Mesenchymal stem cell (in vitro differentiated cells and primary cell): ENCODE results near the gene BRIX1.

Source experiments
- DNase-seq: peaks from one replicate; pipeline ENCODE4 v3.0.0-alpha.2; 2013
- H2AFZ ChIP-seq: one replicate; pipeline ENCODE4 v1.6.1; 2013; ENCODE audit warnings: low read depth, mild to moderate bottlenecking, control low read depth, inconsistent platforms, low read length, moderate library complexity
- H2AK5ac ChIP-seq: 2 replicates; pipeline ENCODE4 v1.6.1; 2013; ENCODE audit warnings: low read length, moderate library complexity, mild to moderate bottlenecking, inconsistent platforms; ENCODE audit not compliant: severe bottlenecking
- H2BK120ac ChIP-seq: one replicate; pipeline ENCODE4 v1.6.1; 2013; ENCODE audit warnings: low read depth, mild to moderate bottlenecking, inconsistent platforms, low read length, moderate library complexity
- H2BK12ac ChIP-seq, 2 experiments: one replicate each; pipeline ENCODE4 v1.6.1; 2013; ENCODE audit warnings: inconsistent platforms in 2 of 2, low read length in 2 of 2, mild to moderate bottlenecking in 2 of 2, moderate library complexity in 2 of 2, control low read depth in 1 of 2
- H2BK15ac ChIP-seq: one replicate; pipeline ENCODE4 v1.6.1; 2013; ENCODE audit warnings: mild to moderate bottlenecking, low read depth, inconsistent platforms; ENCODE audit not compliant: poor library complexity, severe bottlenecking
- H2BK5ac ChIP-seq: 2 replicates; pipeline ENCODE4 v1.6.1; 2013; ENCODE audit warnings: low read depth, mild to moderate bottlenecking, low read length, control low read depth, inconsistent platforms; ENCODE audit not compliant: poor library complexity, severe bottlenecking
- H3K14ac ChIP-seq, 2 experiments: one replicate each; pipeline ENCODE4 v1.6.1; 2013; ENCODE audit warnings: inconsistent platforms in 2 of 2, low read length in 2 of 2, control low read depth in 1 of 2, mild to moderate bottlenecking in 1 of 2, moderate library complexity in 1 of 2
- H3K18ac ChIP-seq, 2 experiments: one replicate each; pipeline ENCODE4 v1.6.1; 2013; ENCODE audit warnings: inconsistent platforms in 2 of 2, low read length in 2 of 2, control low read depth in 1 of 2, low read depth in 1 of 2, mild to moderate bottlenecking in 1 of 2
- H3K23ac ChIP-seq, 2 experiments: one replicate each; pipeline ENCODE4 v1.6.1; 2013; ENCODE audit warnings: inconsistent platforms in 2 of 2, low read length in 2 of 2, mild to moderate bottlenecking in 2 of 2, moderate library complexity in 2 of 2, control low read depth in 1 of 2
- H3K27ac ChIP-seq: 2 replicates; pipeline ENCODE4 v1.5.1; 2013; ENCODE audit warnings: mild to moderate bottlenecking, moderate library complexity, low read length, control low read depth, inconsistent platforms; ENCODE audit not compliant: poor library complexity, severe bottlenecking
- H3K27me3 ChIP-seq, 2 experiments: 2 replicates each; pipeline versions ENCODE4 v1.6.1 to v1.7.0; 2013; ENCODE audit warnings: low read length in 2 of 2, mild to moderate bottlenecking in 2 of 2, moderate library complexity in 2 of 2, control low read depth in 1 of 2, inconsistent platforms in 1 of 2; ENCODE audit not compliant: control insufficient read depth in 1 of 2, insufficient read depth in 1 of 2
- H3K36me3 ChIP-seq, 2 experiments: 2 replicates each; pipeline versions ENCODE4 v1.6.1 to v1.7.0; 2013; ENCODE audit warnings: low read length in 2 of 2, control low read depth in 1 of 2, inconsistent platforms in 1 of 2, low read depth in 1 of 2, mild to moderate bottlenecking in 1 of 2; ENCODE audit not compliant: insufficient read depth in 2 of 2, control insufficient read depth in 1 of 2
- H3K4ac ChIP-seq, 2 experiments: one replicate each; pipeline ENCODE4 v1.6.1; 2013; ENCODE audit warnings: inconsistent platforms in 2 of 2, low read length in 2 of 2, mild to moderate bottlenecking in 2 of 2, moderate library complexity in 2 of 2, control low read depth in 1 of 2, low read depth in 1 of 2
- H3K4me1 ChIP-seq: 2 replicates; pipeline ENCODE4 v1.6.1; 2013; ENCODE audit warnings: low read depth, low read length, control low read depth; ENCODE audit not compliant: control insufficient read depth, insufficient read depth
- H3K4me2 ChIP-seq: 2 replicates; pipeline ENCODE4 v1.6.1; 2013; ENCODE audit warnings: low read length, mild to moderate bottlenecking, inconsistent platforms; ENCODE audit not compliant: poor library complexity, severe bottlenecking
- H3K4me3 ChIP-seq, 2 experiments: 2 replicates each; pipeline versions ENCODE4 v1.5.1 to v1.7.0; 2013; ENCODE audit warnings: low read length in 2 of 2, mild to moderate bottlenecking in 2 of 2, control low read depth in 1 of 2, low read depth in 1 of 2; ENCODE audit not compliant: insufficient read depth in 1 of 2
- H3K79me1 ChIP-seq: replicated peaks from 2 replicates; pipeline ENCODE4 v1.6.1; 2013; ENCODE audit warnings: mild to moderate bottlenecking, control low read depth, low read length, inconsistent platforms; ENCODE audit not compliant: poor library complexity, severe bottlenecking
- H3K9ac ChIP-seq: 2 replicates; pipeline ENCODE4 v1.7.0; 2013; ENCODE audit warnings: mild to moderate bottlenecking, low read length, moderate library complexity
- H3K9me3 ChIP-seq: 2 replicates; pipeline ENCODE4 v1.7.0; 2013; ENCODE audit warnings: mild to moderate bottlenecking, low read length; ENCODE audit not compliant: control insufficient read depth
- H4K8ac ChIP-seq: one replicate; pipeline ENCODE4 v1.6.1; 2013; ENCODE audit warnings: inconsistent platforms, mild to moderate bottlenecking, low read length, moderate library complexity
- H4K91ac ChIP-seq: one replicate; pipeline ENCODE4 v1.6.1; 2013; ENCODE audit warnings: mild to moderate bottlenecking, low read length, inconsistent platforms
- WGBS: methylation state at CpG from one replicate; pipeline ENCODE4 v1.1.7; 2013; ENCODE audit warnings: mixed read lengths; 5-methylcytosine and 5-hydroxymethylcytosine counted together

Gene BRIX1

GRCh38 chr5:34913072-34913471, 2.4 kb upstream of the BRIX1 start:
- Histone ChIP-seq H3K4ac (no peak overlapping the region), H2BK5ac (no peak overlapping the region), H3K79me1 (peaks cover 3% of the 10 kb centered on the region), H3K14ac (no peak overlapping the region), H4K8ac (no peak overlapping the region), H3K23ac (no peak overlapping the region), H3K9me3 (no peaks in the 10 kb centered on the region), H3K4me2 (no peak overlapping the region), H3K27ac (no peak overlapping the region), H3K9ac (peak overlapping the region; percentile 95), H2BK120ac (no peak overlapping the region), H3K27me3 (no peaks in the 10 kb centered on the region), H2AFZ (no peak overlapping the region), H4K91ac (no peak overlapping the region), H3K18ac (no peak overlapping the region), H3K4me3 (no peak overlapping the region), H2AK5ac (no peak overlapping the region), H3K4me1 (peaks cover 2% of the 10 kb centered on the region), H2BK12ac (no peak overlapping the region), H2BK15ac (no peak overlapping the region), H3K36me3 (peaks cover 0 to 41% of the 10 kb centered on the region in 2 experiments)
- no peak for DNase-seq
- 78% methylated on average over 1 of the region's 2 CpGs for WGBS

GRCh38 chr5:34914671-34915138, 806 bp upstream of the BRIX1 start:
- Histone ChIP-seq H3K36me3 (peaks cover 3 to 31% of the 10 kb centered on the region in 2 experiments), H2BK12ac (no peak overlapping the region), H3K18ac (peak overlapping the region; percentile 4 to 77), H2BK5ac (no peak overlapping the region), H2AK5ac (no peak overlapping the region), H2BK15ac (peak overlapping the region; percentile 63), H4K8ac (peak overlapping the region; percentile 12), H3K9me3 (no peaks in the 10 kb centered on the region), H3K27me3 (no peaks in the 10 kb centered on the region), H2BK120ac (no peak overlapping the region), H3K23ac (no peak overlapping the region), H3K4me2 (peak overlapping the region; percentile 59), H3K4me3 (peak overlapping the region; percentile 84 to 97), H4K91ac (no peak overlapping the region), H3K79me1 (peaks cover 5% of the 10 kb centered on the region), H3K4me1 (peaks cover 2% of the 10 kb centered on the region), H3K9ac (peak overlapping the region; percentile 95), H3K14ac (no peak overlapping the region), H2AFZ (peak overlapping the region; percentile 15), H3K27ac (peak overlapping the region; percentile 88), H3K4ac (no peak overlapping the region)
- peak; percentile 59 for DNase-seq
- WGBS: 4% methylated on average over 20 of the region's 20 CpGs

- H3K79me1 ChIP-seq: peaks cover 5% of the 10 kb centered on the region
- peak overlapping the region; percentile 3 for H2BK5ac ChIP-seq
- H3K27ac ChIP-seq: peak overlapping the region; percentile 68
- H3K14ac ChIP-seq: peak overlapping the region in 1 of 2 experiments; percentile 45
- H3K27me3 ChIP-seq: no peaks in the 10 kb centered on the region
- peak overlapping the region in 1 of 2 experiments; percentile 20 for H3K23ac ChIP-seq
- H3K4ac ChIP-seq: peak overlapping the region in 1 of 2 experiments; percentile 62
- H2BK120ac ChIP-seq: no peak overlapping the region
- no peak for DNase-seq
- peak overlapping the region; percentile 95 for H3K9ac ChIP-seq
- H4K91ac ChIP-seq: peak overlapping the region; percentile 75
- under 1% methylated on average over 20 of the region's 20 CpGs for WGBS
- H2AK5ac ChIP-seq: no peak overlapping the region
- peak overlapping the region; percentile 86 to 97 for H3K4me3 ChIP-seq
- peak overlapping the region; percentile 90 for H4K8ac ChIP-seq
- no peaks in the 10 kb centered on the region for H3K9me3 ChIP-seq
- H2BK15ac ChIP-seq: no peak overlapping the region
- peak overlapping the region; percentile 48 for H2AFZ ChIP-seq
- H3K36me3 ChIP-seq: peaks cover 4 to 32% of the 10 kb centered on the region in 2 experiments
- peak overlapping the region; percentile 46 to 70 for H3K18ac ChIP-seq
- H3K4me2 ChIP-seq: peak overlapping the region; percentile 85
- peaks cover 2% of the 10 kb centered on the region for H3K4me1 ChIP-seq
- H2BK12ac ChIP-seq: no peak overlapping the region
Observed at GRCh38 chr5:34915856-34916192, 313 bp downstream of the BRIX1 start.

GRCh38 chr5:34916518-34916917, 1.0 kb downstream of the BRIX1 start:
- Histone ChIP-seq H3K4ac (no peak overlapping the region), H3K9me3 (no peaks in the 10 kb centered on the region), H2AK5ac (no peak overlapping the region), H3K79me1 (peaks cover 3% of the 10 kb centered on the region), H3K4me2 (peak overlapping the region; percentile 85), H3K23ac (no peak overlapping the region), H3K14ac (no peak overlapping the region), H2BK5ac (no peak overlapping the region), H4K8ac (no peak overlapping the region), H2BK120ac (no peak overlapping the region), H3K36me3 (peaks cover 6 to 32% of the 10 kb centered on the region in 2 experiments), H3K27me3 (no peaks in the 10 kb centered on the region), H4K91ac (no peak overlapping the region), H3K4me3 (peak overlapping the region in 1 of 2 experiments; percentile 97), H2BK15ac (no peak overlapping the region), H3K18ac (no peak overlapping the region), H3K27ac (no peak overlapping the region), H3K4me1 (peaks cover 2% of the 10 kb centered on the region), H2AFZ (no peak overlapping the region), H3K9ac (peak overlapping the region; percentile 95), H2BK12ac (no peak overlapping the region)
- 63% methylated on average over 6 of the region's 6 CpGs for WGBS
- DNase-seq: no peak
